Stimulated activated CD4-positive, alpha-beta T cell treated with anti-CD3 and anti-CD28 coated beads, Interleukin-2, amount 100 ng/mL, for 4 hours (primary cell): ENCODE results near the gene EXD1.
A peak's percentile ranks its signal among the peaks of the same experiment; 100 is the strongest.
"Not testable (repeated sequence)": the region's sequence is repeated elsewhere in the genome, so short reads cannot be mapped to it uniquely, and the experiment has no call there.

Source experiments
- DNase-seq: peaks from one replicate; pipeline ENCODE4 v3.0.0-alpha.2; 2020; ENCODE audit warnings: low read depth

EXD1 gene

DNA sequence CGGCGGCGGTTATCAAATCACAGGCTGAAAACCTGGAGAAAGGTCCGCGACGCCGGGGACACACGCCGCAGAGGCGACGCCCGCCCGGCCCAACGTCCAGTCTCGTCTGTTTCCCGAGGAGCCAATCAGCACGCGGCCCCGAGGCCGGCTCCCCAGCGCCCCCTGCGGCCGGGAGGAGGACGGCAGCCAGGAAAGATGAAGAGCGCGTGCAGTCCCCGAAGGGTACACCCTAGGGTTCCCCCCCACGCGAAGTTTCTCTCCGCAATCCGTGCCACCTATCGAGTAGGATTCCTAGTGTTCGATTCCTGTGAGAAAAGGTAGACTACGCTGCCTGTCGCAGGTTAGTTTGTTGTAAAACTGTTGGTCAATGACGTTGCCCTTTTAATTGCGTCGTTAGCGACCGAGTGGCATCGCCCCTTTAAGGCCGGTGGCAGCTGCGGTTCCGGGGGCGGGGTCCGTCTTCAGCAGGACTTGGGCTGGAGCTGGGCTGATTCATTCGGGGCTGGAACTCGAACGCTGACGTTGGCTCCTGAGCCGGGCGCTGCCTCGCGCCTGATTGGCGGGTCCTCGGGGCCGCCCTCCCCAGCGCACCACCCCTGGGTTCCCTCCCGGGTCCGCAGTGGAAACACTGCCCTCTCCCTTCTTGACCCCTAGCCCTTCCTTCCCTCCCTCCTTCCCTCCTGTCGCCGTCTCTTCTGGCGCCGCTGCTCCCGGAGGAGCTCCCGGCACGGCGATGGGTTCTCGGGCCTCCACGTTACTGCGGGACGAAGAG lies at the start of gene EXD1, which contains the start of gene CHP1:
TSS of gene EXD1 (minus strand) at position 108 of the 772 bp plus-strand sequence. CDS start 4,182 bp downstream, outside the sequence.
TSS of gene CHP1 (plus strand) at position 619 of the 772 bp plus-strand sequence. CDS start at position 734, 115 bp downstream.
- DNase-seq: peak; percentile 89

DNA sequence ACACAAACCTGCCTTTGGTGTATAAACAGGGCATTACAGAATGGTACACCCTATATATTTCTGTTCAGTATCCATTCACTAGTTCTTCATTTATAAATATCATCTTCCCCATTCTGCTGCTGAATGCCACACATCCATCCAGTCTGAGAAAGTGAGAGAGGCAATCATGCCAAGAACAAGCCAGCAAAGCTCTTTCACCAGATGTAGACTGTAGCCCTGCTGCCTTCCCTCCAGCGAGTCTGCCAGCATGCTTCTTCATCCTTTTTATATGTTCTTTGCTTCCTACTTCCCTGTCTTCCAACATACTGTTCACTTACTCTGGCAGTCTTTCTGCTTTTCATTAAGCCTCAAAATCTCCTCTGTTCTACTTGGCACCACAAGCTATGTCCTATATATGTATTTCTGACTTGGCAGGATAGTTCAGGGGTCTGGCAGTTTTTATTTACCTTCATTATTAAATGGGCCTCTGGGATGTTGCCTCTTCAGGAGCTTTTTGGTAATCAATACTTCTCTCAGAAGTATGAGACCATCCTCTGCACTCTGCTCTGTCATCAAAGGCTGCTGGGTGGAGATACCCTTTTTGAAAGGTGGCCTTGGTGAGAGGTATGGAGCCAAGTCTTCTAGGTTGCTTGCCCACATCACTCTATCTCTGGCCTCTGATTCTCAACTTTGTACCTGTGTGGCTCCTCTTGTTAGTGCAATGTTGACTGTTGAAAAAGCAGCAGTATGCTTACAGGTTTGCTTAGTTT lies 49.2 kb upstream of the EXD1 start:
- no peak for DNase-seq

DNA sequence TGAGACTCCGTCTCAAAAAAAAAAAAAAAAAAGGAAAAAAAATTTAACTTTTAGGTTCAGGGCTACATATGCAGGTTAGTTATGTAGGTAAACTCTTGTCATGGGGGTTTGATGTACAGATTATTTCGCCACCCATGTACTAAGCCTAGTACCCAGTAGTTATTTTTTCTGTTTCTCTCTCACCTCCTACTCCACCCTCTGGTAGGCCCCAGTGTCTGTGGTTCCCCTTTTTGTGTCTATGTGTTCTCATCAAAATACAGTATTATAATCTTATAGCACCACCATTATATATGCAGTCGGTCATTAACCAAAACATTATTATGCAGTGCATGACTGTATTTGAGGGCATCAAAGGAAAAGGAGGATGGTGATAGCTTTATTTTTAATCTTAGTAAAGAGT lies 47.8 kb upstream of the EXD1 start:
- DNase-seq: no peak

GRCh38 chr15:41276831-41277230 lies 46.3 kb upstream of the EXD1 start:
- DNase-seq: no peak

GRCh38 chr15:41269887-41270286 lies 39.3 kb upstream of the EXD1 start:
- DNase-seq: no peak

- DNase-seq: no peak
Measured at GRCh38 chr15:41263891-41264351, 33.4 kb upstream of the EXD1 start.

DNA sequence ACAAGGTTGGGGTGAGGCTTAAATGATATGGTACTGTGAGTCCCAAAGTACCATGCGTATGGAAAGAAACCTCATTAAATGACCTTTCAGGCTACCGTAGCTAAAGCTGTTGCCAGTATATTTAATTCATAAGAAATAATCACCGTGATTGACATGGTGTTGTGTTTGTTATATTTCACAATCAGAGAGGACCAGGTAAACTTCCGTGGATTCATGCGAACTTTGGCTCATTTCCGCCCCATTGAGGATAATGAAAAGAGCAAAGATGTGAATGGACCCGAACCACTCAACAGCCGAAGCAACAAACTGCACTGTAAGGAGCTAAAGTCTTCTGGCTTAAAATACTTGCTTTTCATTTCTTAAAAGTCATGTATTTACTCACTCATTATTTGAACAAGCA lies 32.0 kb upstream of the EXD1 start:
- no peak for DNase-seq

DNA sequence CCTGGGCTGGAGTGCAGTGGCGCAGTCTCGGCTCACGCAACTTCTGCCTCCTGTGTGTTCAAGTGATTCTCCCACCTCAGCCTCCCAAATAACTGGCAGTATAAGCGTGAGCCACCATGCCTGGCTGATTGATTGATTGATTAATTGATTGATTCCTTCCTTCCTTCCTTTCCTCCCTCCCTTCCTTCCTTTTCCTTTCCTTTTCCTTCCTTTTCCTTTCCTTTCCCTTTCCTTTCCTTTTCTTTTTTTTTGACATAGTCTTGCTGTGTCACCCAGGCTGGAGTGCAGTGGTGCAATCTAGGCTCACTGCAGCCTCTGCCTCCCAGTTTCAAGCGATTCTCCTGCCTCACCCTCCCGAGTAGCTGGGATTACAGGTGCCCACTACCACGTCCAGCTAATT lies 30.4 kb upstream of the EXD1 start:
- not testable (repeated sequence) for DNase-seq

DNA sequence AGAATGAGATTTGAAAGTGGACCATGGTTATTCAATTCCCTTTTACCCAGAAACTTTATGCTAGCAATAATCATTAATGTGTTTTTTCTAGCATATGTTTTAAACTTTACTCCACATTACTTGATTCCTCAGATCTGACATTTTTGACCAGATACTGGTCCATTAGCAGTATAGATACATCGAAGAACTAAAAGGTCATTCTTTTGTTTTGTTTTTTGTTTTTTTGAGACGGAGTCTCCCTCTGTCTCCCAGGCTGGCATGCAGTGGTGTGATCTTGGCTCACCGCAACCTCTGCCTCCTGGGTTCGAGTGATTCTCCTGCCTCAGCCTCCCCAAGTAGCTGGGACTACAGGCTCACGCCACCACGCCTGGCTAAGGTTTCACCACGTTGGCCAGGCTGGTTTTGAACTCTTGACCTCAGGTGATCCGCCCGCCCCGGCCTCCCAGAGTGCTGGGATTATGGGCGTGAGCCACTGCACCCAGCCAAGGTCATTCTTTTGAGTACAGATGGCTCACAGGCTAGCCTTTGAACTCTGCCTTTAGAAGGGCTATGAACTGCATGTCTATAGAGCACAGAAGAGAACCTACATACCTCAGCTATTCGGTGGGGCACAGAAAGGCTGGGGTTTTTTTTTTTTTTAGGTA lies 29.1 kb upstream of the EXD1 start:
- DNase-seq: no peak

GRCh38 chr15:41258750-41259471 lies 28.4 kb upstream of the EXD1 start:
- no peak for DNase-seq

- DNase-seq: no peak
Measured at GRCh38 chr15:41256577-41257038, 26.1 kb upstream of the EXD1 start.

DNA sequence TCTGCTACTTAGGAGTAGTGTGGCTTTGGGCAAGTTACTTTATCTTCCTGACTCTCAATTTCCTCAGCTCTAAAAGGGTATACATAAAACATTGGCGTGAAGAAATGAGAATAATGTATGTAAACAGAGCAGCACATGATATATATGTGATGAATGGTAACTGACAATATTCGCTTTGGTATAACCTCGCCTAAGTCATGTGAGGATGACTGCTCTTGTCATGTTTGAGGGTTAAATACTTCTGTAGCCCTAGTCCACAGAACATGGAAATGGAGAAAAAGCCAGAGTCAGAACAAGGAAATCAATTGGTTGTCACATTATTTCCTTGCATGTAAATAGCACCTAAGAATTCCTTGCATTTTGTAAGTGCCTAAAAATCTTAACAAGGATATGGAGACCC lies 25.5 kb upstream of the EXD1 start:
- no peak for DNase-seq

DNA sequence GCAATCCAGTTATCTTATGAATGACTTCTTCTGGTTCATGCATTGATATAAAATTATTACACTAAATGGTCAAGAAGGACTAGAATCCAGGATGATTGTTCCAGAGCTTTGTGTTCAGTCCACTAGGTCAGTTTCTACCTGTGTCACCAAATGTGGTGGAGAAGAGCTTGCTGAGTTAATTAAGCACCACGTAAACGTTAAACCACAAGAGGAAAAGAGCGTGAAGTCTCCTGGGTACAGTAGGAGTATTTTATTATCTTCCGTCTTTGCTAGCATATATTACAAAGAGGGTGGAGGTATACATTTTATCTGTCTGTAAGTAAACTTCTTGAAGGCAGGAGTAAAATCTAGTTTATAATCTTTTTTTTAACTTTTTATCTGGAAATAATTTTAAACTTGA lies 24.0 kb upstream of the EXD1 start:
- no peak for DNase-seq

DNA sequence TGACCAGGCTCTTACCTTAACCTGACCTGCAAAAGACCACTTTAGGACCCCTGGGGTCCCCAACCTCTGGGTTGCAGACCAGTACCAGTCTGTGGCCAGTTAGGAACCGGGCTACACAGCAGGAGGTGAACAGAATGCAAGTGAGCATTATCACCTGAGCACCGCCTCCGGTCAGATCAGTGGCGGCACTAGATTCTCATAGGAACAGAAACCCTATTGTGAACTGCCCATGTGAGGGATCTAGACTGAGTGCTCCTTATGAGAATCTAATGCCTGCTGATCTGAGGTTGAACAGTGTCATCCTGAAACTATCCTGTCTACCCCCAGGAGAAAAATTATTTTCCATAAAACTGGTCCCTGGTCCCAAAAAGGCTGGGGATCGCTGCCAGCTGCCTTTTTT lies 20.9 kb upstream of the EXD1 start:
- no peak for DNase-seq

DNA sequence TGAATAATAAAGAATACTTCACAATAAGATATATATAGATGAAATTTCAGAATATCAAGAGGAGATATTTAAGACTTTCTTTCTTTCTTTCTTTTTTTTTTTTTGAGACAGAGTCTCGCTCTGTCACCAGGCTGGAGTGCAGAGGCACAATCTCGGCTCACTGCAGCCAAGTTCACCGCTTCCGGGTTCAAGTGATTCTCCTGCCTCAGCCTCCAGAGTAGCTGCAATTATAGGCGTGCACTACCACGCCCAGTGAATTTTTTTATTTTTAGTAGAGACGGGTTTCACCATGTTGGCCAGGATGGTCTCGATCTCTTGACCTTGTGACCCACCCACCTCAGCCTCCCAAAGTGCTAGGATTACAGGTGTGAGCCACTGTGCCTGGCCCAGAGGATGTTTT lies 20.2 kb upstream of the EXD1 start:
- DNase-seq: not testable (repeated sequence)

GRCh38 chr15:41241221-41241964 lies 10.8 kb upstream of the EXD1 start:
- no peak for DNase-seq

- DNase-seq: no peak
Measured at GRCh38 chr15:41238100-41238499, 7.5 kb upstream of the EXD1 start.

DNA sequence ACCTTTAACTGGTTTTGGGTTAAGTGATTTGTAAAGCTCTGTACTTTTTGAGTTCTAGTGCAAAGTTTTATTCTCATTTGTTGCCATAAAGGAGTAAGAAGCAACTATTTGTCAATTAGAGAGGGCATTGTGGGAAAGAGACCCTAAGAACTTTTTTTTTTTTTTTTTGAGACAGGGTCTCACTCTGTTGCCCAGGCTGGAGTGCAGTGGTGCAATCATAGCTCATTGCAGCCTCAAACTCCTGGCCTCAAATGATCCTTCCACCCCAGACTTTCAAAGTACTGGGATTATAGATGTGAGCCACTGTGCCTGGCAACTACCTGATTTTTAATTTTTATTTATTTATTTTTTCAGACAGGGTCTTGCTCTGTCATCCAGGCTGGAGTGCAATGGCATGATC lies 5.4 kb upstream of the EXD1 start:
- DNase-seq: no peak

DNA sequence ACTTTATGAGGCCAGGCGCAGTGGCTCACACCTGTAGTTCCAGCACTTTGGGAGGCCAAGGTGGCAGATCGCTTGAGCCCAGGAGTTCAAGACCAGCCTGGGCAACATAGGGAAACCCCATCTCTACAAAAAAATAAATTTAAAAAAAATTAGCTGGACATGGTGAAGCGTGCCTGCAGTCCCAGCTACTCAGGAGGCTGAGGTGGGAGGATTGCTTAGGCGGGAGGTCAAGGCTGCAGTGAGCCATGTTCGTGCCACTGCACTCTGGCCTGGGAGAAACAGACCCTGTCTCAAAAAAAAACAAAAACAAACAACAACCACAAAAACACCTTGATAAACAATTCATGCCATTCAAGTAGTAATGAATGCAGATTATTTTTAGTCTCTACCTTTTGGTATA lies 4.7 kb upstream of the EXD1 start:
- not testable (repeated sequence) for DNase-seq

GRCh38 chr15:41233367-41233771 lies 2.8 kb upstream of the EXD1 start:
- DNase-seq: no peak
